GM23248 (cell line): ENCODE data around the gene ANKS6. TPM values are rescaled to one million over a fixed set of nuclear protein-coding genes. Genes with fewer than 3 reads are reported as not detected.

ENCODE experiments used
- DNase-seq: peaks from one replicate; pipeline ENCODE4 v3.0.0-alpha.2; 2015
- H2AFZ ChIP-seq: fragments of 200-600 bp; sonication (generic); 2 replicates; pipeline ENCODE4 v1.6.1; 2016; ENCODE audit warnings: antibody characterized with exemption
- H3F3A ChIP-seq: fragments of 200-600 bp; sonication (generic); 2 replicates; pipeline ENCODE4 v1.6.1; 2016; ENCODE audit warnings: mild to moderate bottlenecking, antibody characterized with exemption, mixed run types; ENCODE audit not compliant: insufficient read depth
- H3K27ac ChIP-seq: fragments of 200-600 bp; sonication (generic); 2 replicates; pipeline ENCODE4 v1.5.1; 2016; ENCODE audit warnings: mild to moderate bottlenecking
- H3K27me3 ChIP-seq: fragments of 200-600 bp; sonication (generic); replicated peaks from 2 replicates; pipeline ENCODE4 v1.6.1; 2016; ENCODE audit warnings: mild to moderate bottlenecking; ENCODE audit not compliant: insufficient read depth
- H3K36me3 ChIP-seq: fragments of 200-600 bp; sonication (generic); 2 replicates; pipeline ENCODE4 v1.6.1; 2016; ENCODE audit warnings: low read depth, mild to moderate bottlenecking
- H3K4me1 ChIP-seq: fragments of 200-600 bp; sonication (generic); 2 replicates; pipeline ENCODE4 v1.6.1; 2016; ENCODE audit warnings: mild to moderate bottlenecking; ENCODE audit not compliant: insufficient read depth
- H3K4me2 ChIP-seq: fragments of 200-600 bp; sonication (generic); one replicate; pipeline ENCODE4 v1.6.1; 2016; ENCODE audit warnings: mild to moderate bottlenecking; ENCODE audit not compliant: unreplicated experiment
- H3K4me3 ChIP-seq: fragments of 200-600 bp; sonication (generic); 2 replicates; pipeline ENCODE4 v1.5.1; 2016; ENCODE audit warnings: mild to moderate bottlenecking
- H3K79me2 ChIP-seq: fragments of 200-600 bp; sonication (generic); 2 replicates; pipeline ENCODE4 v1.6.1; 2016; ENCODE audit warnings: mild to moderate bottlenecking; ENCODE audit not compliant: insufficient read depth
- H3K9ac ChIP-seq: fragments of 200-600 bp; sonication (generic); 2 replicates; pipeline ENCODE4 v1.6.1; 2016; ENCODE audit warnings: mild to moderate bottlenecking
- H3K9me2 ChIP-seq: fragments of 200-600 bp; sonication (generic); 2 replicates; pipeline ENCODE4 v1.6.1; 2016; ENCODE audit warnings: mixed run types, mild to moderate bottlenecking, moderate library complexity; ENCODE audit not compliant: insufficient read depth
- H3K9me3 ChIP-seq: fragments of 200-600 bp; sonication (generic); one replicate; pipeline ENCODE4 v1.6.1; 2017; ENCODE audit warnings: low read depth
- H4K20me1 ChIP-seq: fragments of 200-600 bp; sonication (generic); 2 replicates; pipeline ENCODE4 v1.6.0; 2016; ENCODE audit not compliant: insufficient read depth
- EZH2 ChIP-seq: fragments of 200-600 bp; sonication (generic); IDR thresholded peaks from 2 replicates; pipeline ENCODE4 v1.6.1; 2018; ENCODE audit warnings: antibody characterized with exemption, mild to moderate bottlenecking; ENCODE audit not compliant: insufficient read depth, poor library complexity, severe bottlenecking
- EZH2phosphoT487 ChIP-seq: fragments of 200-600 bp; sonication (generic); IDR thresholded peaks from 2 replicates; pipeline ENCODE4 v1.6.1; 2018; ENCODE audit warnings: antibody characterized with exemption, moderate library complexity, mild to moderate bottlenecking, low read depth; ENCODE audit not compliant: insufficient read depth
- WGBS, 2 experiments: methylation state at CpG; one replicate each; pipeline ENCODE4 v1.1.6; 2015 to 2017; ENCODE audit warnings: low lambda C conversion rate in 2 of 2, low coverage in 1 of 2; ENCODE audit errors: missing lambda C conversion rate in 2 of 2; 5-methylcytosine and 5-hydroxymethylcytosine counted together
- in situ Hi-C: fragments of 300-500 bp; cut with MboI; formaldehyde crosslinking; loops from 2 replicates; pipeline ENCODE4 v1.15.0; 2020
- polyA plus RNA-seq: library from polyadenylated mRNA; unstranded; fragments of >200 nt; fragmentation: Nextera tagmentation; extraction: Ambion mirVana; gene quantifications from 2 replicates; pipeline ENCODE4 v1.2.1, GENCODE V29; 2016
- total RNA-seq: library from RNA; depleted of rRNA; stranded (reverse); fragments of >200 nt; shearing (Covaris generic); gene quantifications from 2 replicates; pipeline ENCODE4 v1.2.3, GENCODE V29; 2014

ANKS6 gene
- total and polyA plus RNA-seq, 2 experiments from 2014 or later: 7.1 to 26.4 TPM

- no peak for DNase-seq
- 90 to 96% methylated on average over 3 of the region's 3 CpGs for WGBS, 2 experiments
- H4K20me1 ChIP-seq: no peaks in the 10 kb centered on the region
- H3K36me3 ChIP-seq: no peaks in the 10 kb centered on the region
- no peaks in the 10 kb centered on the region for H3K27me3 ChIP-seq
- H3K27ac ChIP-seq: no peak overlapping the region
- in situ Hi-C loops: no loop called here
- no peak overlapping the region for H3K4me2 ChIP-seq
- H3F3A ChIP-seq: 0 out of 2 replicates have a peak, but pooled peaks cover 9% of the 10 kb centered on the region
- peaks cover 15% of the 10 kb centered on the region for H3K4me1 ChIP-seq
- TF ChIP-seq EZH2phosphoT487: no peak
- TF ChIP-seq EZH2: no peak
- H3K4me3 ChIP-seq: no peak overlapping the region
- peaks cover 3% of the 10 kb centered on the region for H3K9me3 ChIP-seq
- H3K9me2 ChIP-seq: no peaks in the 10 kb centered on the region
- H2AFZ ChIP-seq: no peak overlapping the region
- H3K9ac ChIP-seq: no peak overlapping the region
- H3K79me2 ChIP-seq: peaks cover 19% of the 10 kb centered on the region
Observed at GRCh38 chr9:98798254-98798653, 1.9 kb upstream of the ANKS6 start.

- peaks cover 3% of the 10 kb centered on the region for H3K9me3 ChIP-seq
- 0 out of 2 replicates have a peak, but pooled peaks cover 9% of the 10 kb centered on the region for H3F3A ChIP-seq
- H3K27me3 ChIP-seq: no peaks in the 10 kb centered on the region
- peaks cover 15% of the 10 kb centered on the region for H3K4me1 ChIP-seq
- H3K4me2 ChIP-seq: no peak overlapping the region
- DNase-seq: no peak
- H3K9me2 ChIP-seq: no peaks in the 10 kb centered on the region
- H3K79me2 ChIP-seq: peaks cover 27% of the 10 kb centered on the region
- in situ Hi-C loops: no loop called here
- H3K9ac ChIP-seq: no peak overlapping the region
- H3K4me3 ChIP-seq: no peak overlapping the region
- no peaks in the 10 kb centered on the region for H3K36me3 ChIP-seq
- WGBS, 2 experiments: 75 to 98% methylated on average over 3 to 4 of the region's 4 CpGs
- H4K20me1 ChIP-seq: no peaks in the 10 kb centered on the region
- TF ChIP-seq EZH2: no peak
- TF ChIP-seq EZH2phosphoT487: no peak
- no peak overlapping the region for H3K27ac ChIP-seq
- H2AFZ ChIP-seq: no peak overlapping the region
Observed at GRCh38 chr9:98797491-98797890, 1.1 kb upstream of the ANKS6 start.

GRCh38 chr9:98795970-98796363, 388 bp downstream of the ANKS6 start:
- no peaks in the 10 kb centered on the region for H3K9me2 ChIP-seq
- WGBS, 2 experiments: 2% methylated on average over 16 to 47 of the region's 48 CpGs
- peaks cover 40% of the 10 kb centered on the region for H3K79me2 ChIP-seq
- peak overlapping the region; percentile 64 for H2AFZ ChIP-seq
- TF ChIP-seq EZH2: no peak
- TF ChIP-seq EZH2phosphoT487: no peak
- no peaks in the 10 kb centered on the region for H3K36me3 ChIP-seq
- no peaks in the 10 kb centered on the region for H4K20me1 ChIP-seq
- H3F3A ChIP-seq: 0 out of 2 replicates have a peak, but pooled peaks cover 9% of the 10 kb centered on the region
- peak overlapping the region; percentile 99 for H3K4me2 ChIP-seq
- peak overlapping the region; percentile 75 for H3K9ac ChIP-seq
- H3K4me1 ChIP-seq: peaks cover 15% of the 10 kb centered on the region
- H3K27me3 ChIP-seq: no peaks in the 10 kb centered on the region
- peak overlapping the region; percentile 82 for H3K4me3 ChIP-seq
- DNase-seq: peak; percentile 53
- in situ Hi-C loops: no loop called here
- H3K9me3 ChIP-seq: peaks cover 3% of the 10 kb centered on the region
- H3K27ac ChIP-seq: 0 out of 2 replicates have a peak overlapping the region, but pooled peaks have one; percentile 13

- H3K4me1 ChIP-seq: peaks cover 20% of the 10 kb centered on the region
- TF ChIP-seq EZH2phosphoT487 (no peak), EZH2 (no peak)
- no peaks in the 10 kb centered on the region for H4K20me1 ChIP-seq
- no peak for DNase-seq
- in situ Hi-C loops: no loop called here
- no peaks in the 10 kb centered on the region for H3K9me2 ChIP-seq
- H3K4me3 ChIP-seq: peak overlapping the region; percentile 82
- H3K36me3 ChIP-seq: no peaks in the 10 kb centered on the region
- peak overlapping the region; percentile 64 for H2AFZ ChIP-seq
- 34 to 36% methylated on average over 12 of the region's 12 CpGs for WGBS, 2 experiments
- no peaks in the 10 kb centered on the region for H3K27me3 ChIP-seq
- H3K27ac ChIP-seq: 0 out of 2 replicates have a peak overlapping the region, but pooled peaks have one; percentile 13
- peaks cover 44% of the 10 kb centered on the region for H3K79me2 ChIP-seq
- peaks cover 3% of the 10 kb centered on the region for H3K9me3 ChIP-seq
- H3F3A ChIP-seq: 0 out of 2 replicates have a peak, but pooled peaks cover 9% of the 10 kb centered on the region
- peak overlapping the region; percentile 75 for H3K9ac ChIP-seq
- H3K4me2 ChIP-seq: peak overlapping the region; percentile 99
Observed at GRCh38 chr9:98795295-98795955, 930 bp downstream of the ANKS6 start.
